ENCODE measurements around the gene COL8A1.
"Not testable (repeated sequence)": the region's sequence is repeated elsewhere in the genome, so short reads cannot be mapped to it uniquely, and the experiment has no call there.

Gene COL8A1

GRCh38 chr3:99836681-99837080, 198.3 kb downstream of the COL8A1 start:
- Histone ChIP-seq H3K4me3 (no peak overlapping the region), H3K27ac (no peak overlapping the region)
- DNase-seq (ENCODE audit: low spot score), result no peak
- TF ChIP-seq CTCF (IDR thresholded peaks at IDR 0.05), result no peak

GRCh38 chr3:99837715-99838114, 199.3 kb downstream of the COL8A1 start:
- Histone ChIP-seq H3K27ac (no peak overlapping the region), H3K4me3 (no peak overlapping the region)
- no peak for DNase-seq (ENCODE audit: low spot score)
- TF ChIP-seq CTCF (IDR thresholded peaks at IDR 0.05), result no peak

GRCh38 chr3:99838755-99839154, 200.4 kb downstream of the COL8A1 start:
- no peak for TF ChIP-seq CTCF (IDR thresholded peaks at IDR 0.05)
- no peak for DNase-seq (ENCODE audit: low spot score)
- no peak overlapping the region for H3K27ac ChIP-seq
- no peak overlapping the region for H3K4me3 ChIP-seq

GRCh38 chr3:99839613-99840012, 201.2 kb downstream of the COL8A1 start:
- TF ChIP-seq CTCF (IDR thresholded peaks at IDR 0.05), result no peak
- no peak overlapping the region for H3K4me3 ChIP-seq
- H3K27ac ChIP-seq, result no peak overlapping the region
- DNase-seq (ENCODE audit: low spot score), result no peak

GRCh38 chr3:99841949-99842348, 203.6 kb downstream of the COL8A1 start:
- H3K4me3 ChIP-seq; H3K27ac ChIP-seq; DNase-seq (ENCODE audit: low spot score): not testable (repeated sequence)

GRCh38 chr3:99842826-99843589, 204.6 kb downstream of the COL8A1 start:
- peak; percentile 76 for TF ChIP-seq CTCF (IDR thresholded peaks at IDR 0.05)
- no peak for DNase-seq (ENCODE audit: low spot score)
- Histone ChIP-seq H3K27ac (peak overlapping the region; percentile 80 to 94), H3K4me3 (peak overlapping the region; percentile 58)

- Histone ChIP-seq H3K27ac (peak overlapping the region; percentile 80 to 94), H3K4me3 (peak overlapping the region; percentile 58)
- no peak for DNase-seq (ENCODE audit: low spot score)
Observed at GRCh38 chr3:99843590-99844258, 205.3 kb downstream of the COL8A1 start.

More at GRCh38 chr3:99843590-99844258, 205.3 kb downstream of the COL8A1 start:
- no peak for TF ChIP-seq CTCF (IDR thresholded peaks at IDR 0.05)
